ENCODE measurements around the gene HIRA.

HIRA gene

GRCh38 chr22:19357270-19358105 lies 74.0 kb downstream of the HIRA start:
- no peak for DNase-seq (ENCODE audit: low read depth in 2 of 2)

DNA sequence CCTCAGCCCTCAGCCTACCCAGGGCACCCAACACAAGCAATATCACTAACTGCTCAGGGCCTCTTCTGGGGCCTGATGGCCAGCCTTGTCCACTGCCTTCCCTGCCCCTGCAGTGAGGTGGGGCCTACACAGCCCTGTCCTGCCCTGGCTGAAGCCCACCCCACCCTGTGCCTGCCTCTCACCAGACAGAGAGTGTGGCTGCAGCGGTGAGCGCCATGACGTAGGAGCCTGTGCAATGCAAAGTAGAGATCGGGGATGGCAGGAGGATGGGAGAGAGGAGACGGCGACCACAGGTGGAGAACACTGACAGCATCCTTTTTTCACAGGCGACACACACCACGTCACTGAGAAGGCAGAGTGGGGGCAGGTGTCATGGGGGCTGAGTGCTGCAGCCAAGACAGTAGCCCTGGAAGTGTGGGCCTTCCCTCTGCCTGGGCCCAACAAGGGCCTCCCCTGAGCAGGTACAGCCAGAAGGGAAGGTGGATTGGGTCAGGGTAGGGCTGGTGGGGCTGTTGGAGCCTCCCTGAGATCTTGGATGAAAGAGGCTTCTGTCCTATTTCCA lies 74.7 kb downstream of the HIRA start:
- no peak for DNase-seq (ENCODE audit: low read depth in 2 of 2)

DNA sequence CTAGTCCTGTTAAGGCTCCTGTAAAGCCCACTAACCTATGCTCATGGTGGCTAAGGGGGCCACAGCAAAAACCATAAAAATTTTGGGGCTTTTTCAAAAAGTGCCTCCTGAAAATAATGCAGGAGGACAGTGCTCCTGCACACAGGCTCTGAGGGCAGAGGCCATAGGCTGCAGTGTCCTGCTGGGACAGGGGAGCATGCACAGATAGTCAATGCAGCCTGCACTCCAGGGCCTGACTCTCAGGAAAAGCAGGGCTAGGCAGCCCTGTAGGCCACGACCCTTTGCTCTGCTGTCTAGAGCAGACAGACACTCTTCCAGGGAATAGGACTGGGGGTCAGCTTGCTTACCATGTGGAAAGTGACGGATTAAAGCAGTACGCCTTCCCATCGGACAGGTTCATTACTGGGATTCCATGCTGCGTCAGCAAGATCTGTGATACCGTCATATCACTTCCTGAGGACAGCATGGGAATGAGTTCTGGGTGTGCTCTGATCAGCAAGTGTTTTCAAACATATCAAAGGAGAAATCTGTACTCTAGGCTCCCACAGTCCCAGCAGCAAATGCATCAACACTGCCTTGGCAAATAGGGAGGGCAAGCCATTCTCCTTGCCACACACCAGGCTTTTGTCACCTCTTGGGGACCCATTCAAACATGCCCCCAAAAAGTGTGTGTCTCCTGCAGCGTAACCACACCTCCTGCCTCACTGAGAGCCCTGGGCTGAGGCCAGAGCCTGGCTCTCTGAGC lies 75.9 kb downstream of the HIRA start:
- DNase-seq (ENCODE audit: low read depth in 2 of 2), result no peak

- no peak for DNase-seq (ENCODE audit: low read depth in 2 of 2)
Observed at GRCh38 chr22:19354201-19354600, 77.3 kb downstream of the HIRA start.

DNA sequence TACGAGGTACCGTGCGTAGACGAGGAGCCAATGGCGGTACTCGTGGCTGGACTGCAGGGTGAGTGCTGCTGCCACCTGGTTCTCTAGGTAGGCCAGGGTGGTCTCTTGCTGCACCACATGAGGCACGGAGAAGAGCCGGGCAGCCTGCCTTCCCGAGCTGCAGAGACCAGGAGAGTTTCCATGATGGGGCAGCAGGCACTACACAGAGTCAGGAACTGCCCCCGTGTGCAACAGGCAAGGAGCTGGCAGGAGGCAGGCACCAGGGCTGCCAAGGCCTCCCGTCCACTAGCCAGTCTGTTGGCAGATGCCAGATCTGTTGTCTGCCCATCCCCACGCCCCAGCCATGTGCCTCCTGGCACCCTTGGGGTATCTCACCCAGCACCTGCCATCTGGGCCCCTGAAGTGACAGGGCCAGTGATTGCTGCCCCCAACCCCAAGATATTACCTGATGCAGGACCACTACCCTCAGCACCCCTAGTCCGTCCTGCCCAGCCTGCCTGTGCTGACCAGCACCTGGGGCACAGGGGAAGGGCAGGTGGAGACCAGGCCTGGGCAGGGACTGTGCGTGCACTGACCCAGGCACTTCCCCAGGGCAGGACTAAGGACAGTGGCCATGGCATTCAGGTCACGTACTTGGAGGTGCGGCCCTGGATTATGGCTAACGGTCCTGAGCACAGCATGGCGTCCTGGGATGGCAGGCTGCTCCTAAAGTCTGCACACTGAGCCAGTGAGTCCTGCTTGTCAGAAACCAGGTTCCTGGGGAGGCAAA lies 78.0 kb downstream of the HIRA start:
- DNase-seq (ENCODE audit: low read depth in 2 of 2), result no peak

DNA sequence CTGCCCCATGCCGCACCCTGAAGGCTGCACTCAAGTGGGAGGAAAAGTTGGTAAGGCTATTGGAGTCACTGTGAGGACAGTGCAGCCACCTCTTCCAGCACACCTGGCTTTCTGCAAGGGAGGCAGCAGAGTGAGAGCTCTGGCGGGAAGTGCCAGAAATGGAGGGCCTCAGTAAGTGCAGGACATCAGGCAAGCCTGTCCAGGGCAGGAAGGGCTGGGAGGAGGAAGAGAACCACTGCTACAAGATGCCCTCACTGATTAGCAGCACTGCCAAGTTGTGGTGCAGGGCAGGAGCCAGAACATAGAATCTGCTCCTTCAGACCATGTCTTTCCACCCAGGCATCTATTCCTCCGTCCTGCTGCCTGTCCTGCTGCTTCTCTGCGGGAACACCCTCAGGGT lies 78.8 kb downstream of the HIRA start:
- no peak for DNase-seq (ENCODE audit: low read depth in 2 of 2)

GRCh38 chr22:19352217-19352616 lies 79.3 kb downstream of the HIRA start:
- no peak for DNase-seq (ENCODE audit: low read depth in 2 of 2)

DNA sequence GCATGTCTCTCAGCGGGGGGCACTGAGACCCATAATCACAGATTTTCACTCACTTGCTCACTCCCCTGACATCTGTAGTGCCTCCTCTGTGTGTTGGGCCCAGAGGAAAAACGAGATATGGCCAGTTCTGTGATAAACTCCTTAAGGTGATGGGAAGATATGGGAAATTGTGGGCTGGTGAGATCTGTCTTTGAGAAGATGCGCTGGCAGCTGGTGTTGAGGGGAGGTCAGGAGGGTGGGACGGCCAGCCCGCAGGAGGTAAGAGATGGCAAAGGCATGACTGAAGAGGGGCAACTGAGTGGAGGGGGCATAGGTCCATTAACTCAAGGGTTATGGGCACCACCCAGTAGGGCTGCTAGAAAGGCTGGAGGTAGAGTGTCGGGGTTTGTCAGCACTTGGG lies 79.9 kb downstream of the HIRA start:
- DNase-seq (ENCODE audit: low read depth in 2 of 2), result no peak

DNA sequence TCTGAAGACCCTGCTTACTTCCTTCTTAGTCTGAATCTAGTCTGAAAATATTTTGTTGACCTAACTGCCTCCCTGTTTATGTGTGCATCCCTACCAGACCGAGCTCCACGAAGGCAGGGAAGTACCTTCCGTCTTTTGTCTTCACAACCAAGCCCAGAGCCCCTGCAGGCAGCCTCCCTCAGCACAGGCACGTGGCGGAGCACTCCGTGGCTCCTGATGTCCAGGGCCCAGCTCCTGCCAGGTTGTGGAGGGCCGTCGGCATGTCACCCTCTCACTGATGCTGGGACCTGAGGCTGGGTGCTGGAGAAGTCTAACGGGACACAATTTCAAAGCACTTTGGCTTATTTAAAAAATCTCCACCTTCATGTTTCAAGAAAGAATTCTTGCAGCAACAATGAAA lies 80.6 kb downstream of the HIRA start:
- DNase-seq (ENCODE audit: low read depth in 2 of 2), result no peak

DNA sequence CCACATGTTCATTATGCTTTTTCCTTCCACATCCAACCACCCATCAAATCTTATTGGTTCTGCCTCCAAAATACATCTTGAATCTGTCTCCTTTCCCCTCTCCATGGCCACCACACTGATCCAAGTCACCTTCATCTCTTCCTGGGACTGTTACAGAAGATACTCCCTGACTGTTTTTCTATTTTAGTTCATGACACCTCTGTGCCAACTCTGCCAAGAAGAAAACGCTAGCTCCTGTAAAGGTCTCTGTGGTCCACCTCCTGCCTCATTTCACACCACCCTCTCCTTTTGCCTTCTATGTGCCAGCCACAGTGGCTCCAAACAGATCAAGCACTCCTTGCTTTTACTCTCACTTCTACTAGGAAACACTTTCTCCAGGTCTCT lies 81.1 kb downstream of the HIRA start:
- no peak for DNase-seq (ENCODE audit: low read depth in 2 of 2)

DNA sequence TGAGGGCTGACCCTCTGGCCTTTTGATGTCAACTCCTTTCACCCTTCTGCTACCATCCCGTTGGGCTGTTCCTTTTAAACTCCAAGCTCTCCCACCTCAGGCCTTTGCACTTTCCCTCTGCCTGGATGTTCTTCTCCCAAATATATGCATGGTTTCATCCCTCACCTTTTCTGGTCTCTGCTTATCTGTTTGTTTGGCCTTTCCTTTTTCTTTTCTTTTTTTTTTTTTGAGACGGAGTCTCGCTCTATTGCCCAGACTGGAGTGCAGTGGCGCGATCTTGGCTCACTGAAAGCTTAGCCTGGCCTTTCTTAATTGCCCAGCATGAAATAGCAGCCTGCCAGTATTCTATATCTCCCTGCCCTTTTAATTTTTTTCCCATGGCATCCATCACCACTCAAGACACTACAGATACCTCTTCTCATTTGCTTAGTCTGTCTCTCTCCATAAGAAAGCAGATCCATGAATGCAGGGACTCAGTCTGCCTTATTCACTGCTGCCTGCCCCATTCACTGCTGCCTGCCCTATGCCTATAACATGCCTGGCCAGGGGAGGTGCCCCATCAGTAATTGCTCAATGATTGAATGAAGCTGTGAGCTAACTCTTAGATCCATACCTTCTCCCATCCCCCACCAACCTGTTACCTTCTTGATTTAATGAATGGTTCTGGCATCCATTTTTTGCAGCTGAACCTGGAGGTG lies 81.6 kb downstream of the HIRA start:
- DNase-seq (ENCODE audit: low read depth in 2 of 2), result no peak

DNA sequence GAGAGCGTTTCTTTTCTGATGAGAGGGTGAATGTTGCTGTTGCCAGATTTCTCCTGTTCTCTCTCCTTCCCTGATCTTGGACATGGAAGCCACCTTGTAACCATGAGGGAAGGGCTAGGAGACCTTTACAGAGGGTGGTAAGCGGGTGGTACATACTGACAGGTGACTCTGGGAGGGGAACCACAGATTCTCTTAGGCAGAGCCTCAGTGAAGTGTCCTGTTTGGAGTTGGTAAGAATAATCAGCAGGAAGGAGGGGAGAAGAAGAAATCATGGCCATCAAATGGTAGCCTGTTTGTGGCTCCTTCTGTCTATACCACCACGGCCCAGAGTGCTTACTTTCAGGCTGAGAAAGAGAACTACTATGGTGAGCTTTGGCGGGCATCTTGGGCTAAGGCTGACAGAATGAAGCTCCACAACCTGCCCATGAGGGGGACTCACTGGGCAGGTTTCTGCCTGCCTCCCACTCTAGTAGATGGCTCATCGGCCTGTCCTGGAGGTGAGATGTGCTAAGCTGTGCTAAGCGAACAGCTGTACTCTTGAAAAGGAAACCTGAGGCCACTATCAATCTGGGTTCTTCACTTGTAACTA lies 84.8 kb downstream of the HIRA start:
- DNase-seq (ENCODE audit: low read depth in 2 of 2), result no peak

DNA sequence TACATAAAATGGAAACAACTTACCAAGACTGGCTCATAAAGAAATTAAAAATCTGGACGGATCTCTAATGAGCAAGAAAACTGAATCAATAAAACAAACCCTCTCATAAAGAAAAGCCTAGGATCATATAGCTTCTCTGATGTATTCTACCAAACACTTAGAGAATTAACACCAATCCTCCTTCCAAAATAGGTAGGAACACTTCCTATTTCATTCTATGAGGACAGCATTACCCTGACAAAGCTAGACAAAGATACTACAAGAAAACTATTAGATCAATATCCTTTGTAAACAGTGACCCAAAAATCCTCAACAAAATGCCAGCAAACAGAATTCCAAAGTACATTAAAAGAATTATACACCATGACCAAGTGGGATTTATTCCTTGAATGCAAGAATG lies 87.1 kb downstream of the HIRA start:
- DNase-seq (ENCODE audit: low read depth in 2 of 2), result no peak

GRCh38 chr22:19343470-19343869 lies 88.1 kb downstream of the HIRA start:
- no peak for DNase-seq (ENCODE audit: low read depth in 2 of 2)

- DNase-seq (ENCODE audit: low read depth in 2 of 2), result no peak
Observed at GRCh38 chr22:19341500-19341899, 90.0 kb downstream of the HIRA start.

- no peak for DNase-seq (ENCODE audit: low read depth in 2 of 2)
Observed at GRCh38 chr22:19337137-19337536, 94.4 kb downstream of the HIRA start.

- DNase-seq (ENCODE audit: low read depth in 2 of 2), result no peak
Observed at GRCh38 chr22:19336133-19337075, 95.1 kb downstream of the HIRA start.

DNA sequence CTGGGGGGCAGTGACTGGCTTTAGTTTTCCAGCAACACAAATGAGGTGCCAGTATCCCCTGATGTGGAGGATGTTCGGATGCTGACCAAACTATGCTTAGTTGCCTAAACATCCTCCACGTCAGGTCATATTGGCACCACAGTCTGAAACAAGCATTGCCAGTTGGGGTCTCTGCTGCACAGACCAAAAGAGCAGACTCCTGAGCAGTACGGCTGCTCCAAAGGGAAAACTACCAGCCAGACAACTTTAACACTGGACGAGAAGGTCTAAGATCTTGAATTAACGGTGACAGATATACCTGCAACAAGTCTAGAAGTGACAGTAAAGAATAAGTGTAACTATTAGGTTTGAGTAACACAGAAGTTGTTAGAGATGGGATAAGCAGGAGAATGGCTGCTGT lies 99.6 kb downstream of the HIRA start:
- no peak for DNase-seq (ENCODE audit: low read depth in 2 of 2)

DNA sequence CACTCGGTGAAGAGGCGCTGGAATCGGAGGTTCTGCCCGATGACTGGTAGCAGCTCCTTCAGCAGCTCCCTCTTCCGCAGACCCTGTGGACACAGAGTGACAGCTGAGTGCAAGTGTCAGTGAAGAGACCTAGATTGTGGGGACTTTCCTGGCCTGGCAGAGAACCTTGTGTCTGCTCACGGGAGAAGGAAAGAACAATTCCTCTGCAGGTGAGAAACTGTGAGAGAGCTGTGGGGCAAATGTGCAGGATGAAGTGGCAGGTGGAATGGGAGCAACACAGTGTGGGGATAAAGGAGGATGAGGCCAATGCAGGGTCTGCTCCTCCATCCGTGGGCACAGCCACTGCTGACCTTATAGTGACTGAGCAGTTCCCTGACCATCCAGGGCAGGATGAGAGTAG lies 100.1 kb downstream of the HIRA start:
- DNase-seq (ENCODE audit: low read depth in 2 of 2), result no peak

DNA sequence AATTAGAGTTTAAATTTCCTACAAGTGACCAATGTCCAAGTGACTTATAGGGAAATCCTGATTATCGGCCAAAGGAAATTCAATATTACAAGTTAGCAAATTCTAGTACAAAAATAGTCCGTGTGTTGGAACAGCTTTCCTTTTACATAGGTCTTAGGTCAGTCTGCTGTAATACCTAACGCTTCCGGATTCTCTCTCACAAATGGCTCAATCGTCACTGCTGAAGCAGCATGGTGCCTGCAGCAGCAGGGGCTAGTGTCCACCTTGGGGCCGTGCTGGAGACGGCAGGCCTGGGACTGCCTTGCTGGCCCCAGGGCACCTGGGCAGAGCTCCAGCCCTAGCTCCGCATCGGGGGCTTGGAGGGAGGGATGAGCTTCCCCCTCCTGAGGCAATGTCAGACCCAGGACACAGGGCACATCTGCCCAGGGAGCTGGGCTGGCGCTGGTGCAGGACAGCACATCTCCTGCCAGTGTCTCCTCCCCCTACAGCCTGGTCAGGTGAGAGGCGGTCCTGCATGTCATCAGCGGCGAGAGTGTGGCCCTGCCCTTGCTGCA lies 100.6 kb downstream of the HIRA start:
- no peak for DNase-seq (ENCODE audit: low read depth in 2 of 2)

All from stimulated activated CD4-positive, alpha-beta T cell treated with anti-CD3 and anti-CD28 coated beads, Interleukin-1b, Interleukin-23, amount 100 ng/mL, for 1 hour (primary cell).